Activated CD4-positive, alpha-beta T cell treated with anti-CD3 and anti-CD28 coated beads, Interleukin-2, amount 10 ng/mL, durations not matched to agents 24 days and 14 days (primary cell): ENCODE data around the gene RASGRP1. TPM values are rescaled to one million over a fixed set of nuclear protein-coding genes. Genes with fewer than 3 reads are reported as not detected.
A peak's percentile ranks its signal among the peaks of the same experiment; 100 is the strongest.

Experiments used
- DNase-seq: peaks from one replicate; pipeline ENCODE4 v3.0.0; 2022
- H3K27ac Mint-ChIP-seq: one replicate; pipeline ENCODE4 v1.8.0; 2022; ENCODE audit warnings: mild to moderate bottlenecking, mixed read lengths
- H3K27me3 Mint-ChIP-seq: one replicate; pipeline ENCODE4 v1.8.0; 2022; ENCODE audit warnings: mixed read lengths
- H3K36me3 Mint-ChIP-seq: one replicate; pipeline ENCODE4 v1.8.0; 2022; ENCODE audit warnings: low read depth, mild to moderate bottlenecking, mixed read lengths
- H3K4me1 Mint-ChIP-seq: one replicate; pipeline ENCODE4 v1.8.0; 2021; ENCODE audit warnings: mixed read lengths
- H3K4me3 Mint-ChIP-seq: one replicate; pipeline ENCODE4 v1.8.0; 2022; ENCODE audit warnings: mild to moderate bottlenecking, moderate library complexity, mixed read lengths
- H3K9me3 Mint-ChIP-seq: one replicate; pipeline ENCODE4 v1.8.0; 2021; ENCODE audit warnings: mixed read lengths
- intact Hi-C: fragments of 100-400 bp; cut with micrococcal nuclease; formaldehyde crosslinking; loops from one replicate; pipeline ENCODE4 v1.15.1; 2023
- total RNA-seq: library from RNA; stranded (reverse); gene quantifications from 2 replicates; pipeline ENCODE4 v1.2.3, GENCODE V29; 2022

Gene RASGRP1
- total RNA-seq, 1 donor from 2014 or later, result 94.4 TPM

DNA sequence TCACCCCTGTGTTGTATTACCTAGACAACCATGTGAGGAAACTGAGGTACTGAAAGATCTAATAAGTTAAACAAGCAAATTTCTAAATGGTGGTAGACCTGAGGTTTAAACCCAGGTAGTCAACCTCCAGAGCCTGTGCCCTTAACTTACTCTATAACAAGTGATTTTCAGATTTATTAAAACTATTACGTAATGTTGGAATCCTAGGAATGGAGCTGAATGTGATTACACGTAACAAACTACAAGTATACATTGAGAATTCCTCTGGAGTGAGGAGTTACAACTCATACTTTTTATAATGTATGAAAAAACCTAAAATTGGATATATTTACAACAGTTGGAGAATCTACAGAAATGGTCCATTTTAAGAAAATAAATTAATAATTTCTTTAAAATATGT is 92.6 kb downstream of the RASGRP1 start:
- Mint-ChIP-seq H3K36me3 (peaks cover 37% of the 10 kb centered on the region), H3K27ac (no peak overlapping the region), H3K9me3 (no peaks in the 10 kb centered on the region), H3K4me1 (peaks cover 11% of the 10 kb centered on the region), H3K4me3 (no peak overlapping the region), H3K27me3 (no peaks in the 10 kb centered on the region)
- intact Hi-C loops, result loop anchor here (2.0 to 5.0 kb wide), 2 partner anchors 17 to 90 kb away; partner anchors contain the start of genes FAM98B and RASGRP1
- DNase-seq, result no peak

GRCh38 chr15:38470816-38471215 is 93.8 kb downstream of the RASGRP1 start:
- H3K36me3 Mint-ChIP-seq, result peaks cover 33% of the 10 kb centered on the region
- intact Hi-C loops, result loop anchor here (2.0 to 5.0 kb wide), 2 partner anchors 16 to 91 kb away; partner anchors contain the start of genes FAM98B and RASGRP1
- H3K4me3 Mint-ChIP-seq, result no peak overlapping the region

DNA sequence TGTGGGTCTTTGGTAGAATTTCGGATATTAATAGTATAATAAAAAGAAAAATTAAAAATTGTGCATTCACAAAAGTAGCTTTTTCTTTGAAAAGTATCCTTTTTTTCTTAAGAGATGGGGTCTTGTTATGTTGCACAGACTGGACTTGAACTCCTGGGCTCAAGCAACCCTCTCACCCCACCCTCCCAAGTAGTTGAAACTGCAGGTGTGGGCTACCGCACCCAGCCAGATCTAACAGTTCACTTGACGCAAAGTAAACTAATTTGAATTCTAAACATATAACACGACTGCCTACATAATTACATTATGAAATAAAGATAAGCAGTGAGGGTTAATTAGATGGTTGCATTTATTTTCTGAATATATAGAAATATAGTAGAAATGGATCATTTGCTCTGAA is 99.9 kb downstream of the RASGRP1 start:
- Mint-ChIP-seq H3K36me3 (peaks cover 6% of the 10 kb centered on the region), H3K27me3 (no peaks in the 10 kb centered on the region)
- intact Hi-C loops, result no loop called here

More at GRCh38 chr15:38470816-38471215, 93.8 kb downstream of the RASGRP1 start:
- H3K4me1 Mint-ChIP-seq, result peaks cover 9% of the 10 kb centered on the region
- no peaks in the 10 kb centered on the region for H3K9me3 Mint-ChIP-seq
- H3K27me3 Mint-ChIP-seq, result no peaks in the 10 kb centered on the region
- H3K27ac Mint-ChIP-seq, result no peak overlapping the region
- no peak for DNase-seq

DNA sequence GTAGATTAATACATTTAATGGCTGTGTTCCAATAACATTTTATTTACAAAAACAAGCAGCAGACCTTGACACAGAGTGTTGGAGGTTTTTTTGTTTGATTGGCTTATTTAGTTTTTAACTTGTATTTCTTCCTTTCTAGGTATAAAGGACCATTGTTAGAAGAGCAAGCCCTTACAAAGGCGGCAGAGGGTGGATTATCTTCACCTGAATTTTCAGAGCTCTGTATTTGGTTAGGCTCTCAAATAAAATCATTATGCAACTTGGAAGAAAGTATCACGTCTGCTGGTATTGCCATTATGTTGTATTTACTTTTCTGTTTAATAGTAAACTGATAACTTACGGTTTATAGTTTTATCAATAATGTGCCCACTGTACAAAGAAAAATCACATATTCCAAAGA is 100.7 kb downstream of the RASGRP1 start:
- Mint-ChIP-seq H3K27me3 (no peaks in the 10 kb centered on the region), H3K9me3 (no peaks in the 10 kb centered on the region), H3K27ac (no peak overlapping the region), H3K4me1 (peaks cover 19% of the 10 kb centered on the region), H3K36me3 (peaks cover 6% of the 10 kb centered on the region), H3K4me3 (no peak overlapping the region)
- intact Hi-C loops, result no loop called here
- no peak for DNase-seq

More for the DNA sequence above, 99.9 kb downstream of the RASGRP1 start:
- Mint-ChIP-seq H3K9me3 (no peaks in the 10 kb centered on the region), H3K4me3 (no peak overlapping the region), H3K4me1 (peaks cover 16% of the 10 kb centered on the region), H3K27ac (no peak overlapping the region)
- DNase-seq, result no peak

GRCh38 chr15:38461066-38461833 is 103.4 kb downstream of the RASGRP1 start:
- Mint-ChIP-seq H3K27me3 (no peaks in the 10 kb centered on the region), H3K36me3 (peaks cover 11% of the 10 kb centered on the region), H3K4me3 (no peak overlapping the region), H3K4me1 (peaks cover 31% of the 10 kb centered on the region), H3K27ac (no peak overlapping the region), H3K9me3 (no peaks in the 10 kb centered on the region)
- intact Hi-C loops, result no loop called here
- DNase-seq, result no peak

- Mint-ChIP-seq H3K27me3 (no peaks in the 10 kb centered on the region), H3K9me3 (no peaks in the 10 kb centered on the region), H3K4me3 (no peak overlapping the region), H3K4me1 (peaks cover 35% of the 10 kb centered on the region), H3K36me3 (peaks cover 9% of the 10 kb centered on the region), H3K27ac (no peak overlapping the region)
- no peak for DNase-seq
- intact Hi-C loops, result no loop called here
Observed at GRCh38 chr15:38460543-38460942, 104.1 kb downstream of the RASGRP1 start.

- peaks cover 43% of the 10 kb centered on the region for H3K4me1 Mint-ChIP-seq
- H3K27ac Mint-ChIP-seq, result no peak overlapping the region
Observed at GRCh38 chr15:38459480-38459879, 105.1 kb downstream of the RASGRP1 start.

GRCh38 chr15:38458646-38459045 is 106.0 kb downstream of the RASGRP1 start:
- Mint-ChIP-seq H3K27me3 (no peaks in the 10 kb centered on the region), H3K4me1 (peaks cover 43% of the 10 kb centered on the region), H3K27ac (no peak overlapping the region), H3K36me3 (peaks cover 11% of the 10 kb centered on the region), H3K4me3 (no peak overlapping the region), H3K9me3 (no peaks in the 10 kb centered on the region)
- intact Hi-C loops, result no loop called here
- DNase-seq, result no peak

More at GRCh38 chr15:38459480-38459879, 105.1 kb downstream of the RASGRP1 start:
- H3K9me3 Mint-ChIP-seq, result no peaks in the 10 kb centered on the region
- no peak for DNase-seq
- intact Hi-C loops, result no loop called here
- peaks cover 9% of the 10 kb centered on the region for H3K36me3 Mint-ChIP-seq
- H3K27me3 Mint-ChIP-seq, result no peaks in the 10 kb centered on the region
- no peak overlapping the region for H3K4me3 Mint-ChIP-seq

DNA sequence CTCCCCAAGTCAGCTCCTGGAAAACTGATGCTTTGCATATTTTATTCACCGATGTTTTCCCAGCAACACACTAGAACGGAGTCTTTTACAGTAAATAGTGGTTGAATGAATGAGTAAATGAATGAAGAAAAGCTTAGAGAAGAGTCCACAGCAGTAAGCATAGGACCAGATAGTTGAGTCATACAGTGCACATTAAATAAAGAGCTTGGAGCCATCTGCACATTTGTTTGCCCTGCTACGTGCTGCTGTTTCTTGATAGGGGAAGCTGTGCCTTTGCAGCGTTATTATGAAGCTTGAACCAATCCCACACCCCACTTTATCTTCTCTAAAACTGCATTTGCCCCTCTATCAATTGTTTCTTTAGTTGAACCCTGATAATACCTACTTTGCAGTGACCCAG is 109.5 kb downstream of the RASGRP1 start:
- Mint-ChIP-seq H3K27ac (peak overlapping the region; percentile 95), H3K4me1 (peaks cover 33% of the 10 kb centered on the region), H3K4me3 (peak overlapping the region; percentile 94), H3K27me3 (peaks cover 20% of the 10 kb centered on the region), H3K36me3 (peaks cover 11% of the 10 kb centered on the region), H3K9me3 (no peaks in the 10 kb centered on the region)
- no peak for DNase-seq
- intact Hi-C loops, result loop anchor here (2.0 kb wide), 2 partner anchors 16 to 32 kb away; no protein-coding TSS in a partner anchor

GRCh38 chr15:38454696-38455090 is 109.9 kb downstream of the RASGRP1 start:
- Mint-ChIP-seq H3K9me3 (no peaks in the 10 kb centered on the region), H3K36me3 (peaks cover 11% of the 10 kb centered on the region), H3K4me3 (peak overlapping the region; percentile 94), H3K27ac (peak overlapping the region; percentile 95), H3K27me3 (peaks cover 24% of the 10 kb centered on the region), H3K4me1 (peaks cover 29% of the 10 kb centered on the region)
- DNase-seq, result no peak
- intact Hi-C loops, result loop anchor here (1.0 to 2.0 kb wide), 3 partner anchors 14 to 32 kb away; no protein-coding TSS in a partner anchor

DNA sequence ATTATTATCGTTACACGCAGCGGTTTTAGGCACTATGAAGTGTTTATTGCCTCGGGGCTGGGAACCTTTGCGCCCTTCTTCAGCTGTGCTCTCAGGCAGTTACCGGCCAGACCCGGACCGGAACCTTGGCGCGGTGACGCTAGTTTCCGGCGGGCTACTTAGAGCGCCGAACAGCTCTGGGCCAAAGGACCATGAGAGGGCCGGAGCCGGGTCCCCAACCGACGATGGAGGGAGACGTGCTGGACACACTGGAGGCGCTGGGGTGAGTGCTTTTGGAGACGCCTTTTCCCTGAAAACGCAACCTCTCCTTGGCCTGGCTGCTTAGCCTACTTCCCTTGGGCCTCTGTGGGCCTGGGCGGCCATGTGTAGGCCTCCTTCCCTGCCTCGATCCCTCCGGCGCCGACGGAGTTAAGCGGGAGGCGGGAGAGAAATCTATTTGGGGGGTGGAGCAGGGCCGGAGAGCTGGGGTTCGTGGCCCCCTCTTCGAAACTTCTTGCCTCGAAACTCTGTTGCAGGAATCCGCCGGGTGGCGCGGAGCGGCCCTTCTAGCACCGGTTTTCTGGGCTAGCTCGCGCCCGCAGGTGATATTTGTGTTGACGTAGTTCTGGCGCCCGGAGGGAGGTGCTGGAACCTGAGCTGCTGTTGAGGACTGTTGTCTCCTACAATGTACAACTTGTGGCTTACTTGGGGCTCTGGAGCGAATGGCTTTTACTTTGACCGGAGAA is 110.5 kb downstream of the RASGRP1 start, which contains the start of gene FAM98B:
FAM98B (plus strand) TSS at position 157 of the 725 bp plus-strand sequence; CDS start at position 192, 35 bp downstream.
- intact Hi-C loops, result loop anchor here (1.0 to 2.0 kb wide), 3 partner anchors 14 to 33 kb away; no protein-coding TSS in a partner anchor
- Mint-ChIP-seq H3K36me3 (peaks cover 11% of the 10 kb centered on the region), H3K27me3 (peaks cover 27% of the 10 kb centered on the region), H3K4me3 (peak within 1 kb of the TSS; percentile 94), H3K9me3 (no peaks in the 10 kb centered on the region), H3K4me1 (peaks cover 27% of the 10 kb centered on the region), H3K27ac (peak within 1 kb of the TSS; percentile 95)
- peak; percentile 97 for DNase-seq

- Mint-ChIP-seq H3K27ac (peak overlapping the region; percentile 32), H3K4me1 (peaks cover 9% of the 10 kb centered on the region), H3K4me3 (no peak overlapping the region), H3K36me3 (no peaks in the 10 kb centered on the region), H3K9me3 (no peaks in the 10 kb centered on the region), H3K27me3 (peaks cover 37% of the 10 kb centered on the region)
- intact Hi-C loops, result loop anchor here (5.0 kb wide), 1 partner anchor 121 kb away; the partner anchor contains the start of gene RASGRP1
- DNase-seq, result no peak
Observed at GRCh38 chr15:38441130-38441519, 123.5 kb downstream of the RASGRP1 start.

GRCh38 chr15:38440353-38441129 is 124.1 kb downstream of the RASGRP1 start:
- intact Hi-C loops, result loop anchor here (1.0 to 5.0 kb wide), 4 partner anchors 14 to 259 kb away; partner anchors contain the start of genes FAM98B and RASGRP1
- Mint-ChIP-seq H3K9me3 (no peaks in the 10 kb centered on the region), H3K4me1 (peaks cover 9% of the 10 kb centered on the region), H3K4me3 (no peak overlapping the region), H3K27me3 (peaks cover 42% of the 10 kb centered on the region), H3K36me3 (no peaks in the 10 kb centered on the region), H3K27ac (peak overlapping the region; percentile 32)
- peak; percentile 86 for DNase-seq
